GM21360 (cell line): Measurements from ENCODE around the gene SHROOM2.
"Not testable (repeated sequence)": the region's sequence is repeated elsewhere in the genome, so short reads cannot be mapped to it uniquely, and the experiment has no call there.

ENCODE experiments used
- ATAC-seq: cut with Tn5 transposase; IDR thresholded peaks from one replicate; pipeline ENCODE4 v1.9.1; 2021; ENCODE audit warnings: mild to moderate bottlenecking, moderate library complexity; ENCODE audit not compliant: unreplicated experiment

SHROOM2 gene

DNA sequence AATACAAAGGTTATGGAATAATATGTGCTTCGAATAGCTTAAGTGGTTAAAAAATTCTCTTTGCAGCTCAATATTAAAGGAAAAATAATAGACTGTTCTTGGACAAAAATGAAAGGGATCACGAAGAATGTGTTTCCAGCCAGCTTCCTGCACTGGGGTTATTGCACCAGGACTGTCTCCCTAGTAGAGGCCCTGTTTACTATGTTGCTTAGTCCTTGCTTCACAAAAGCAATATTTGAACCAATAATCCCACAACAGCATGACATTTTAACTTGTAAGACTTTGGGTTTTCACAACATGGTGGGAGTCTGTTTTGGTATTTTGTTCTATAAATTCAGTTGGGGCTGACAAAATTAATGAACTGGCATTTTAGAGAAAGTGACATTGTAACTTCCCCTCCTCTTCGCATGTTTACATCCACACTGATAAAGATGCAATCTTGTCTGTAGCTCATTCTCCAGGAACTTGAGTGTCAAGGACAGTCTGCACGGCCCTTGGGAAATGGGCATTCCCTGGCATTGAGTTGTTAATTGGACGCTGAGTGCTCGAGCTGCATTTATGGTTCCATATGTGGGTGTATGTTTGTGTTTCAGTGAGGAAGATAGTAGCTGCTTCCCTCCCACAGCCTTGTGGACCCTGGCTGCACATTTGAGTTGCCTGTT, 39.0 kb downstream of the SHROOM2 start:
- no peak for ATAC-seq

DNA sequence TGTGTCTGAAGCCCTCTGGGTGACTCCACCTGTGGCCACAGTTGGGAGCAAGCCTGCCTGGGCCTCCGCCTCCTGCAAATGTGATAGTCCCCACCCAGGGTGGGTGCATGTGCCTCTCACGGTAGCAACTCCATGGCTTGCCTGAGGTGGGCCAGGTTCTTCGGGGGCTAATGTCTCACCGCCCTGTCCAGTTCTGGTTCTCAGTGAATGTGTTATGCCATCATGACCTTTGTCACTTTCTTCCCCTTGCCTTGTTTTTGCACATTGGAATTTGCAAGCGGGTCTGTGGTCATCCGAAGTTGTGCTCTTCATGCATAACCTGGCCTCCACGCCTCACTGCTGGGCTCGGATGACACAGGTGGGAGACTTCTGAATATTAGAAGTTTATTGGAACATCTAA, 39.7 kb downstream of the SHROOM2 start:
- ATAC-seq = no peak

GRCh38 chrX:9829308-9830267, 43.4 kb downstream of the SHROOM2 start:
- peak; percentile 96 for ATAC-seq

DNA sequence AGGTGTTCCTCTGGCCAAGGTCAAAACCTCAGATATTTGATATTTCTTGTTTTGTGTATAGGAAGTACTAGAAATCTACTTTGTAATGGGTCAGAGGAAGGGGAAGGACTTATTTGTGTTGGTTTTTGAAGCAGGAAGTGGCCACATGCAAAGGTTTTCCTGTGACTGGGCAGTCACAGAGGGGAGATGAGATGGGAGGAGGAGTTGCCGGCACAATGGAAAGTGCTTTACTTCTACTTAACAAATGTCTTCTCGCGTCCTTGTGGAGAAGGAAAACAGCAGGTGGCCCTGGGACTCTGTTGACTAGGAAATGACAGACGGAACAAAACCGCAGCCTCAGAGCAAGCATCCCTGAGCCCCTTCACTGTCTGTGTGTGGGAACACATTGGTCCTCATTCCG, 46.6 kb downstream of the SHROOM2 start:
- no peak for ATAC-seq

DNA sequence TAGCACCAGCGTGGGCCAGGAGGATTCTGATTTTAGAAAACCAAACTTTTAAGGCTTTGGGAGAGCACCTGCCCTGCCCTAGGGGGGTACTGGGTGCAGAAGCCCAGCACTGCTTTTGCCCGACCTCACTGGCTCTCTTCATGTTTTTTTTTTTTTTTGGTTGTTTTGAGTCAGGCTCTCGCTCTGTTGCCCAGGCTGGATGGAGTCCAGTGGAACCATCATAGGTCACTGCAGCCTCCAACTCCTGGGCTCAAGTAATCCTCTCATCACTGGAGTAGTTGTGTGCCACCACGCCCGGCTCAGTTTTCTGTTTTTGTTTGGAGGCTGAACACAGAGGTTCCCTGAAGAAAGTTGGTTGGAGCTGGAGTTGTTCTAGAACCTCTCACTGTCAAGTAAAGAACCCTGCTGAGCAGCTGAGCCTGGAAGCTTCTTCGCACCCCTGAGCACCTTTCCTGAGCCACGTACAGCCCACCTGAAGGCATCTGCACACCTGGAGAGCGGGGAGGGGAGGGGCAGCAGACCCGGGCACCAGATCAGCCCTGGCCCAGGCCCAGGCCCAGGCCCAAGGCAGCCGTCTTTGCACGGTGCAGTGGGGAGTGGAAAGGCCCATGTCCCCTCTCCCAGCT, 49.5 kb downstream of the SHROOM2 start:
- ATAC-seq = no peak

GRCh38 chrX:9842541-9842940, 56.3 kb downstream of the SHROOM2 start:
- no peak for ATAC-seq

GRCh38 chrX:9844936-9845577, 58.8 kb downstream of the SHROOM2 start:
- no peak for ATAC-seq

- ATAC-seq = no peak
These were observed 59.3 kb downstream of the SHROOM2 start for GRCh38 chrX:9845578-9845952.

- no peak for ATAC-seq
These were observed 60.4 kb downstream of the SHROOM2 start for GRCh38 chrX:9846631-9847030.

- ATAC-seq = no peak
These were observed 60.8 kb downstream of the SHROOM2 start for GRCh38 chrX:9847071-9847470.

GRCh38 chrX:9848718-9849479, 62.7 kb downstream of the SHROOM2 start:
- ATAC-seq = no peak

DNA sequence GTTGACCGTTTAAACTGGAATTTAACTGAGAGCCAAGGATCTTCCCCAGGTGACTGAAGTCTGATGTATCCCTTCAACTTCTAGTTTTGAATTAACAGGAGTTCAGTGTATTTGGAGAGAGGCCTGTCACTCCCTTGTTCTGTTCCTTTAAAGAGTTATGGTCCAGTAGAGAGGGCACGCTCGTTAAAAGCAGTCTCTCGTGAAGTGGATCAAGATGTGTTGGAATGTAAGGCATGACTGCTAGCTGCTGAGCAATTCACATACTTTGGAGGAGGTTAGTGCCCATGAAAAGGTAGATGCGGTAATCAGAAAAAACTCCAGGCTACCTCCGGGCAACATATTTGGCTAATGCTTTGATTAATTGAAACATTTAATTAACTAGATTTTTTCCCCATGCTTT, 65.7 kb downstream of the SHROOM2 start:
- ATAC-seq = no peak

- ATAC-seq = no peak
These were observed 67.1 kb downstream of the SHROOM2 start for GRCh38 chrX:9853307-9853706.

- ATAC-seq = no peak
These were observed 69.5 kb downstream of the SHROOM2 start for GRCh38 chrX:9855561-9856283.

- ATAC-seq = no peak
These were observed 70.4 kb downstream of the SHROOM2 start for GRCh38 chrX:9856588-9856987.

DNA sequence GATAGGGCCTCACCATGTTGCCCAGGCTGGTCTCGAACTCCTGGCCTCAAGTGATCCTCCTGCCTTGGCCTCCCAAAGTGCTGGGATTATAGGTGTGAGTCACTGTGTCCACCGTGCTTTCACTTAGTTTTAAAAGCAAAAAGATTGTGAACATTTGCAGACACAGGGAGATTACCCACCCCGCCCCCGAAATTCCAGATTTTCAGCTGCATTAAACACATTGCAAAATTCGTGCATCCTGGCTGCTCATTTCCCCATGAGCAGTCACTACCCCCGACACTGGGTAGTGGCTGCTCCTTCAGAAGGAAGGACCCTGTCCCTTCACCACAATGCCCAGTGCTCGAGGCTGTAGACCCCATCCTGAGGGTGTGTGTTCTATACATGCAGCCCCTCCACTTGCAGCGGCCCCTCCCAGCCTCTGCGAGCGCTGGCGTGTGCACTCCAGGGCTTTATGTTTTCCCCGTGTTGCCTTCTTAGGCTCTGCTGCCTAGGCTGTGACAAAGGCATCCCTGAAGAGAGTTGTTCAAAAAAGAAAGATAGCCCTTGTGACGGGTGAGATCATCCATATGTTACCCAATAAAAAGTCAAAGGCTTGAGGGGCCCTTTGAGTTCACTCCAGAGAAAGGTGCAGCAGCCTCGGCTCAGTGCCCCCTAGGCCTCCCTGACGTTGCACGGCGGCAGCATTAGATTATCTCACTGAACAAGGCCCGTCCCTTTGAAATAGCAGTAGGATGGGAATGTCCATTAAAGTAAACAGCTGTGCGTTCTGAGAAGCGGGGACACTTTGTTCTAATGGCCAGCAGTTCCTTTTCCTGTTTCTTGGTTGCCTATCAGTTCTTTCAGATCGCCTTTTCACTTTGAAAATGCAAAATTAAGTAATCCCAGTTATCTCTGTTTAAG, 71.6 kb downstream of the SHROOM2 start:
- no peak for ATAC-seq

DNA sequence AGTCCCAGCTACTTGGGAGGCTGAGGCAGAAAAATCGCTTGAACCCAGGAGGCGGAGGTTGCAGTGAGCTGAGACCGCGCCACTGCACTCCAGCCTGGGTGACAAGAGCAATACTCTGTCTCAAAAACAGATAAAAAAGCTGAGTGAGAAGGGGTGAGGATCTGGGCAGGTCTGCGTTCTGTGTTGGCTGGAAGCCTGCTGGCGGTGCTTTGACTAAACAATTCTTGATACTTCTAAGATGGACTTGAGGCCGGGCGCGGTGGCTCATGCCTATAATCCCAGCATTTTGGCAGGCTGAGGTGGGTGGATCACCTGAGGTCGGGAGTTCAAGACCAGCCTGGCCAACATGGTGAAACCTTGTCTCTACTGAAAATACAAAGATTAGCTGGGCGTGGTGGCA, 72.5 kb downstream of the SHROOM2 start:
- not testable (repeated sequence) for ATAC-seq

- no peak for ATAC-seq
These were observed 73.7 kb downstream of the SHROOM2 start for GRCh38 chrX:9859711-9860555.
